ENCODE measurements around the gene TCF12. TPM values are rescaled to one million over a fixed set of nuclear protein-coding genes. Genes with fewer than 3 reads are reported as not detected.

Gene TCF12
- total RNA-seq, 2 donors from 2014 or later, result 91.8 to 107 TPM

DNA sequence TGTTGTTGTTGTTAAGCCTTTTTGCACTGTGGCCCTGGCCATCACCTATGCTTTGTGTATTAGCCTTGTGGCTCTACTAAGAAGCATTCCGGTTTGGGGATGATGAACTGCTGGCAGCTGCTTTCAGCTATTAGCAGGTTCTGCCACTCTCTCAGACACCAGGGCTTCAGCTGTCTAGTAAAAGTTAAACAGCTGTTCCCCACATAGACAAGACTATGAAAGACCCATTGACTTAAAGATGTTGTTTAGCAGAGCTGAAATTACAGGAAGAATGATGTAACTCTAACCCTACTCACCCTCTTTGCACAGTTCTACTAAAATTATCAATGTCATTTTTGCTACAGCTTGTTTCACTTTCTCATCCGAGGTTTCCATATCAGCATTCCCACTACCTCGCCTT lies 326.7 kb downstream of the TCF12 start:
- Histone ChIP-seq H3K36me3 (no peaks in the 10 kb centered on the region), H3K4me3 (no peak overlapping the region), H3K27me3 (replicated peaks; ENCODE audit: insufficient read depth) (no peaks in the 10 kb centered on the region), H3K27ac (no peak overlapping the region), H3K9me3 (no peaks in the 10 kb centered on the region), H3K4me1 (ENCODE audit: control insufficient read depth in 1 of 2, low read depth in 2 of 2) (no peaks in the 10 kb centered on the region)
- DNase-seq (ENCODE audit: low spot score) (no peak), ATAC-seq (ENCODE audit: insufficient number of reproducible peaks, low FRiP score, low read depth) (no peak)
- TF ChIP-seq CTCF (IDR thresholded peaks at IDR 0.05), result no peak

DNA sequence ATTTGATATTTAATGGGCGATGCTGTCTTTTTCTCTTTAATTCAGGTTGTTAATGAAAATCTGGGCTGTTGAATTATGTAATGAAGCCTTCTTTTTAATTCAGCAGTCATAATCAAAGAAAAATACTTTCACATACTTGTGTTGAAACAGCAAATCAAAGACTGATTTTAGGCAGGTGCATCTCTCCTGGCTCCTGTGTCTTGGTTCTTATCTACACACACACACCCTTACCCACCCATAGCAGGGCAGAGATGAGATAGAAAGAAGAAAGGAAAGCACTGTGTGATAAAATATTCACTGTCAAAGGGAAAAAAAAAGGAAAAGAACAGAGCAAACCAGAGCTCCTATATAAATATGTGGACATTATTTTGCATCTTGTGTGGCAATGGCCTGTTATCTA lies 327.3 kb downstream of the TCF12 start:
- no peak for TF ChIP-seq CTCF (IDR thresholded peaks at IDR 0.05)
- ATAC-seq (ENCODE audit: insufficient number of reproducible peaks, low FRiP score, low read depth) (no peak), DNase-seq (ENCODE audit: low spot score) (no peak)
- Histone ChIP-seq H3K36me3 (no peaks in the 10 kb centered on the region), H3K27me3 (replicated peaks; ENCODE audit: insufficient read depth) (no peaks in the 10 kb centered on the region), H3K9me3 (no peaks in the 10 kb centered on the region), H3K27ac (no peak overlapping the region), H3K4me1 (ENCODE audit: control insufficient read depth in 1 of 2, low read depth in 2 of 2) (no peaks in the 10 kb centered on the region), H3K4me3 (no peak overlapping the region)

DNA sequence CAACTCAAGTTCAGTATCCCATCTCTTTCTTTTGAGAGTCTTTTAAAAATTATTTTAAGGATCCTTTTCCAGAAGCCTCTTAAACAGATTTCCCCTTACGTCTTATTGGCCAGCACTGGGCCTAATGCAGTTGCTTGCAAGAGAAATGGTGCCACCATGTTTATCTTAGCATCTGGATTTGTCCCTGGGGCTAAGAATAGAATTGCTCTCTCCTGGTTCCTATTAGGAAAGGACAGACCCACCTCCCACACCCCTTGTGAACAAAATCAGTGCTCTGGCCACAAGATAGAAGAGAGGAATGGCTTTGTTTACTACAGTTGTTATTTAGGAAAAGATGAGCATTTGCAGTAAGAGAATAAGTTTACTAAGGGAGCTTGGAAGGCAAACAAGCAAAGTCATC lies 329.6 kb downstream of the TCF12 start:
- no peak overlapping the region for H3K27ac ChIP-seq
- no peaks in the 10 kb centered on the region for H3K36me3 ChIP-seq
- peaks cover 4 to 13% of the 10 kb centered on the region in 2 donors for H3K4me1 ChIP-seq (ENCODE audit: control insufficient read depth in 1 of 2, low read depth in 2 of 2)
- ATAC-seq (ENCODE audit: insufficient number of reproducible peaks, low FRiP score, low read depth), result no peak
- H3K27me3 ChIP-seq (replicated peaks; ENCODE audit: insufficient read depth), result no peaks in the 10 kb centered on the region
- DNase-seq (ENCODE audit: low spot score), result no peak
- H3K4me3 ChIP-seq, result no peak overlapping the region
- no peak for TF ChIP-seq CTCF (IDR thresholded peaks at IDR 0.05)
- H3K9me3 ChIP-seq, result no peaks in the 10 kb centered on the region

- DNase-seq (ENCODE audit: low spot score) (no peak), ATAC-seq (ENCODE audit: insufficient number of reproducible peaks, low FRiP score, low read depth) (no peak)
- TF ChIP-seq CTCF (IDR thresholded peaks at IDR 0.05), result no peak
- Histone ChIP-seq H3K27me3 (replicated peaks; ENCODE audit: insufficient read depth) (no peaks in the 10 kb centered on the region), H3K4me1 (ENCODE audit: control insufficient read depth in 1 of 2, low read depth in 2 of 2) (peaks cover 4 to 23% of the 10 kb centered on the region in 2 donors), H3K9me3 (no peaks in the 10 kb centered on the region), H3K36me3 (no peaks in the 10 kb centered on the region), H3K4me3 (no peak overlapping the region), H3K27ac (no peak overlapping the region)
These were observed 332.9 kb downstream of the TCF12 start for GRCh38 chr15:57251308-57251707.

DNA sequence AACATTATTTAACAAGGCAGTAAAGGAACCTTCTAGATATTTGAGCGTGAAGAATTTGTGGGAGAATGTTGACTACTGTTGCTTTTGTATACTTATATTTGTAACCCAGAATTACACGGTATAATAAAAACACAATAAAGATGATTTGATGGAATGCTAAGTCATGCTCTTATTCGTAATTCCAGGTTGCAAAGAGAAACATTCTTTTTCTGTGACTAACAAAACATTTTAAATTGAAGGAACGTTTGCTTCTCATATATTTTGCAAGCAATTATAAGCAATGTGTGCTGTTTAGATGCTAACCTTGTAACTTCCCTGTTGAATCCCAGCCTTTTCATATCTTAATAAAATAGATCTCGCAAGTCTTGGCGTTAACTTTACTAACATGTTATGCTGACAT lies 333.5 kb downstream of the TCF12 start:
- no peak for ATAC-seq (ENCODE audit: insufficient number of reproducible peaks, low FRiP score, low read depth)
- Histone ChIP-seq H3K27me3 (replicated peaks; ENCODE audit: insufficient read depth) (no peaks in the 10 kb centered on the region), H3K4me1 (ENCODE audit: control insufficient read depth in 1 of 2, low read depth in 2 of 2) (peaks cover 4 to 23% of the 10 kb centered on the region in 2 donors), H3K36me3 (no peaks in the 10 kb centered on the region), H3K4me3 (no peak overlapping the region), H3K9me3 (no peaks in the 10 kb centered on the region), H3K27ac (no peak overlapping the region)
- TF ChIP-seq CTCF (IDR thresholded peaks at IDR 0.05), result no peak
- DNase-seq (ENCODE audit: low spot score), result no peak
